HG03575 (cell line): ENCODE data around the gene ADGRL3.
"Not testable (repeated sequence)": the region's sequence is repeated elsewhere in the genome, so short reads cannot be mapped to it uniquely, and the experiment has no call there.

Source experiments
- ATAC-seq: cut with Tn5 transposase; IDR thresholded peaks from one replicate; pipeline ENCODE4 v1.9.1; 2021; ENCODE audit not compliant: unreplicated experiment, insufficient number of reproducible peaks, low FRiP score; ENCODE audit errors: extremely low read depth

The ADGRL3 gene

DNA sequence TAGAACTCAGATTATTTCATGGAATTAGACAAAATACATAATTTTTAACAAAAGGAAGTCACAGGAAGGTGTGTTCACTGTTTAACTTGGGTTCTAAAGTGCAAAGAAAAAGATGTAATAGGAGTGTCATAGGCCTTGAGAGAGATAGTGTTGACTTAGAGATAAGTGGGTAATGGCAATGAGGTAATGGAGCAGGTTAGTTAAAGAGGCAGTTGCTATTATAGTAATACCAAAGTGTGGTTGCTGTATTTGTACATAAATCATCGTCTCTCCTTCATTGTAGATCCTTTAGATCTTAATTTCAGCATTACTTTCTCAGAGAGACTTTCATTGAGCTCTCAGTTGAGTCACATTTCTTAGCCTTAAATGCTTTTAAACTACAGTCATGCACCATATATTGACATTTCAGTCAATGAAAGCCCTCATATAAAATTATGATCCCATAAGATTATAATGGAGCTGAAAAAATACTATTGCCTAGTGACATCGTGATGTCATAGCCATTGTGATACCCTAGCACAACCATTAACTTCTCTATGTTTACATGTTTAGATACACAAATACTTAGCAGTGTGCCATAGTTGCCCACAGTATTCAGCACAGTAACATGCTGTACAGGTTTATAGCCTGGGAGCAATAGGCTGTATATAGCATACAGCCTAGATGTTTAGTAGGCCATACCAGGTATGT is 245.4 kb downstream of the ADGRL3 start:
- no peak for ATAC-seq

DNA sequence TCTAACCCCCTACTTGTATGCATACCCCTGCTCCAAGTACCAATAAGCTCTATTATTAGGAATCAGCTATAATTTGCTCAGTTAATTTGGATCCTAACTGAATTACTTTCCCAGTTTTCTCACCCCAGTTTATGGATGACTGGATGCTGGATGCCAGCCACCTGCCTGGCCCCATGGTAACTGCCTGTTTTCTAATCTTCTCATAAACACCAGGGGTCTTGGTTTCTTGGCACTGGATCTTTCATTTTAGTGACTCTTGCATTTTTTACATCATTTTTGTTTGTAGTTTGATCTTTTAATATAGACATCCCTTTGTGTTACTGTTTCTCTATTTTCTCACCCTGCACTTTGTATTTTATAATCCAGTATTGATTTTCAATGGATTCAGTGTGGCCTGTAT is 246.8 kb downstream of the ADGRL3 start:
- ATAC-seq, result no peak

DNA sequence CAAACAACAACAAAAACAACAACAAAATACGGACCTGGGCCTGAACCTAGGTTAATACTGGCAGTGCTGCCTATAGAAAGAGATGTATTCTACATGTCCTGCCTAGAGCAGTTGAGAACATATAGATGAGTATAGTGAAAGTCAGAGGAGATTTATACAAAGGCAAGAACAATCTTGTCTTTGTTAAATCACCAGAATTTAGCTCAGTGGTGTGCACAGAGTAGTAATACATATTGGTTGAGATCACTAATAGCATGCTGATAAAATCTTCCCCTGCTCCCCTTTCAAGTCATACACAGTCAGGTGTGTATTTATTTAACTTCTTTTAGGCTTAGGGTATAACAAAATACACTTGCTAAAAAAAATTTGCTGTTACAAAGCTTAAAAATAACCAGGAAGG is 247.8 kb downstream of the ADGRL3 start:
- no peak for ATAC-seq

DNA sequence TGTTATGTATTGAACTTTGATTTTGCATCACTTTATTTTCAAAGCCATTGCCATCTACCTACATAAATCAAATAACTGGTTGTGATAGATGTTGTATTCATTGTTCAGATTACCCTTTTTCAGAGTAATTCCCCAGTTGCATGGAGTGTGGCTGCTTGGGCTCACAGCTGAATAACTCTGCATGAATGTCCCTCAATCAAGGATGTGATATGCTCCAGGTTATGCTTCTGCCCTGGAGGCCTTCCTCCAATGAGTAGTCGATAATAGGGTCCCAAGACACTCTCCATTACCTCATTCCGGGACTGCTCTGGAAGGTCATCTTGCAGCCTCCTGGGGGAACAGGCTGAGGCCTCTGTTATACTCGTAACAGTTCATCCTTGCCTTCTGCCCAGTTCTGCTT is 251.8 kb downstream of the ADGRL3 start:
- ATAC-seq, result no peak

DNA sequence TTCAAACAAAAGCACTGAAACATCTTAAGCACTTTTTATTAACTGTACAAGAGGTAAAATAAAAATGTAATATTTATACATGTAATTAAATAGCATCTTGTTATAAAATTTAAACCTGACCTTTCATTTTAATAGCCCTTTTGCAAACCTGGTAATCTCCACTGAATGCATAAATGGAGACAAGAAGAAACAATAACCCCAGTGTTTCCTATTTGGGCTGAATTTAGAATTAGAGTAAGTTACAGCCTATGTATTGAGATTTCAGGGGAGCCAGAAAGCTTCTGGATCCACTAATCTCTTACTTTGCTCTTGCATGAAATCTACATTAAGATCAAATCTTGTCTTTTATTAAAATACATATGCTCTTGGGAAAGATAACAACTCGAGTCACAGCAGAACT is 261.8 kb downstream of the ADGRL3 start:
- no peak for ATAC-seq

DNA sequence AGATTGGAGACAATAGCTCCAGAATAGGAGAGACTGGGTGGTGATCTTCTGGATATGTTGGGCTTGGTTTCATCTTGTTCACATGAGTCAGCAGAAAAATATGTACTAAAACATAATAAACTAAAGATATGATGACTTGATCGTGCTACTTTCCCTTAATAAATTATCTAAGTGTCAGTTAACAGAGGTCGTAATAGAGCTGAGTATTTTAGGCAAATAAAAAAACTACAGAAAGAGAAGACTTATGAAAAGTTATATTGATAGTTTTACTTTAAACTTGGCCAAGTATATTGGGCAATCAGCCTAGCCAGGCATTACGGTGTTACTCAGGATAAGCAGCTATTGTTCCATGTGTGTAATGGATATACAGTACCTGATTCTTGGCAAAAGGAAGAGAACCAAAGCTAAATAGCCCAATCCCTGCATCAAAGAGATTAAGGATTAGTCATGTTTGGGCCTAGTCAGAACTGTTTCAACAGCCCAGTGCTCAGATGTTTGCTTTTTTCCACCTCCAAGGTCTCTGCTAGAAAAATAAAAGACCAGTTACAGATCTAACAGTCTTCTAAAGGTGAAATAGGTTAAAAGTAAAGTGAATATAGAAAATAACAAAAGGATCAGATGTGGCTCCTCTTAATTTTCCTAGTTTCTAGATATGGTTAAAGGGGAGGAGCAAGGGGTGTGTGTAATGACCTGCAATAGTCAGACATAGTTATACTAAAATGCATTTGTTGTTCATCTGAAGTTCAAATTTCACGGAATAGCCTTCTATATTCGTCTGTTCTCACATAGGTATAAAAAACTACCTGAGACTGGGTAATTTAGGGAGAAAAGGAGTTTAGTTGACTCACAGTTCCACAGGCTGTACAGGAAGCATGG is 262.6 kb downstream of the ADGRL3 start:
- ATAC-seq, result no peak

- ATAC-seq, result no peak
Observed at GRCh38 chr4:61468024-61468720, 268.0 kb downstream of the ADGRL3 start.

DNA sequence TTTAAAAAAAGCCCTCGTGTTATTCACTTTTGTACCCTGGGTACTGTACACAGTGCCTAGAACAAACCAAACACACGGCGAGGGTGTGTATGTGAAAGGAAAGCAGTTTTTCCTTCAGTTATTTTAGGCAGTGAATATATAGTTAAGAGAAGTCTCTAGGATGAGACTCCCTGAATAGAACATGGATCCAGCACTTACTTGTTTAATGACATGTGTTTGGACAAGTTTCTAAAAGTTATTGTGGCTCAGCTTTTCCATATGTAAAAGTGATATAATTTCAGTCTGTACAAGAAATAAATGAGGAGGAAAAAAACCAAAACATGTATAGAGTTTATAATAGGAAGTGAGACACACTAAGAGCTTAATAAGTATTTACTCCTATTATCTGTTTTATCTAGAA is 273.2 kb downstream of the ADGRL3 start:
- no peak for ATAC-seq

- no peak for ATAC-seq
Observed at GRCh38 chr4:61478340-61478739, 278.2 kb downstream of the ADGRL3 start.

DNA sequence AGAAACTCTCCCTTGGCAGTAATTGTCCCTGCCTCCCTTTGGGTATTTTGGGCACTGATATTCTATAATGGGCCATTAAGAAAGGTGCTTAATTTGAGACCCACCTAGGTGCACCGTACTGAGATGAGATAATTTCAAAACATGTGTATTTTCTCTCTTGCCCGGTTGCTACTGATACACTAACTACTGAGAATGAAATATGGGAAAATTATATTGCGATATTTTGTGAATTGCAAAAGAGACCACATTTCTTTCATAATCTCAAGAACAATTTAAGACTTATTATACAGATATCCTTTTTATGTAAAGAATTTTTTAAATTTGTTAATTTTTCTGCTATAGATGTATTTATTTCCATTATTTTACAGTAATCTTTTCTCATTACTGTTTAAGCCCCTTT is 284.9 kb downstream of the ADGRL3 start:
- no peak for ATAC-seq

- ATAC-seq, result no peak
Observed at GRCh38 chr4:61489927-61490326, 289.8 kb downstream of the ADGRL3 start.

DNA sequence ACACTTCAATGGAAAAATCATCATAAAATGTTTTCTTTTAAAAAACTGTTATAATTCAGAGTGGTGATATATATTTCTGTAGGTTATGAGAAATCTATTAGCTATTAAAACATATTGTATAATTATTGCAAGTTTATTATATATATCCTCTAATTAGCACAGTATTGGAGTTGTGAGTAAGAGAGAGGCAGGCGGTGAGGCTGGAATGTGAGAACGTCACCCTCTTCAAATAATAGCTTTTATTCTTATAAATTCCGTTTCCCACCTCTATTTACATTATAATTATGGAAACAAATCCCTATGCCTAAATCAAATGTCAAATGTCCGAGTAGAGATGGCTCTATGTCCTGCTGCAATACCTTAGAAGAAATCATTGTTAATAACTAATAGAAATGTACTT is 292.9 kb downstream of the ADGRL3 start:
- no peak for ATAC-seq

DNA sequence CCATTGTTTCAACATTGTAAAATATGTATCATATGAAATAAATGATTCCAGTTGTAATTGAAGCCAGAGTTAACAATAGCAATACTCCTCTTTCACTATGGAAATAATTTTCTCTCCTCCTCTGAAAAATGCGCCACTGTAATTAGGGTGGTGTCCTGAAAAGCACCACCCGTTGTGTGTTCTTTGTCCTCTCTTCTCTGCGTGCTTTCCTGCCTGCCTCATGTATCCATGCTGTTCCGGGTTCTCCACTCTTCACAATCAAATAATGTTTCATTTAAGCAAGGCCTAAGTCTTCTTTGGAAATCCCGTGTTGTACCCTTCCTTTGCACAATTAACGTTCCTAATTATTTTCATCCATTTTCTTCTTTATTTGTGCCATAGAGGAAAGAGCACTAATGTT is 293.3 kb downstream of the ADGRL3 start:
- no peak for ATAC-seq

DNA sequence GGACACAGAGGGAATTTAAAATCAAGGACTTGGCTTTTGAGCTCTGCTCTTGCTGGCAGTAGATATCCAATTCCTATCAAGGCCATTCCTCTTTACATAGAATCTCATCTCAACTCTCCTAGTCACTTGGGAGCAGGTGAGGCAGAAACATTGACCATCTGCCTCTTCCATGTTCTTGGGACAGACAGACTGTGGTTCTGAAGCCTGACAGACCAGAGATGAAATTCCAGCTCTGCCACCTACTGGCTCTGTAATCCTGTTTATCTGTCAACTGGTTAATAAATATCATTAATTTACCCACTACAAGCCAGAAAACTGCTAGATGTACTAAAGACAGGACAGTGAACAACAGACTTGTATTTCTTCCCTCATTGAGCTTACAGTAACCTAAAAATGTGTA is 300.8 kb downstream of the ADGRL3 start:
- no peak for ATAC-seq

GRCh38 chr4:61501812-61502211 is 301.7 kb downstream of the ADGRL3 start:
- no peak for ATAC-seq

DNA sequence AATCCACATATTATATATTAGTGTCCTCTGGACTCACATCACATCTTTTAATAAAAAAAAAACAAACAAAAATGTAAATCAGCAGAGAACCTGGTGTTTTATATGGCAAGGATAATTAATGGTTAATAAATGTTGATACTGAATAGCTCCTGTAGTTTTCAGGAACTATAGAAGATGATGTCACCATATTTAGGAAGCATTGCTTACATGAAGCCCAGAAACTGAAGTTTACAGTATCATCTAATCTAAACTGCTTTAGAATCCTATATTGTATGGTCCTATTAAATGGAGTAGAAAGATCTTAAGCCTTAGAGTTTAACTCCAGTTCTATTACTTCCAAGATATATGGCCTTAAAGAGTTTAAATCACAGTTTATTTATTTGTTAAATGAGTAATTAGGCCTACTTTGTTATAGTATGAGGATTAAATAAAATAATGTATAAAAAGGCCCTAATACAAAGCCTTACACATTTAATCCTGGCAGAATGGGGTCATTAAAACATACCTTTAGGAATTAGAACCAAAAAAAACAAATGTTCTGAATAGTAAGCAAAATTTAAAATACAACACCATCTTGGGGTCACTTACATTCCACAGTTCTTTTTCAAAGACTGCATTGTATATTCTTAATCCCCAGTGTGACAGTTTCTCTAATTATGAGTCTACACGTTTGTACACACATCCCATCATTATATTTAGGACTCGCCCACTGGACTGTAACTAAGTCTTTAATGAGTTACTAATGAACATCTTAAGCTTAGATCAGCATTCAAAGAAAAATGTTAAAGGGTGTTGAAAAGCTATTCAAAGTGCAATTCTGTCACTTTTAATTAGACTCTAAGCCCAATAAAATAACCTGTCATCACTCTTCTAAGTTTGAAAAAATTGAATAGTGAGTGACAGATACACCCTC is 305.9 kb downstream of the ADGRL3 start:
- no peak for ATAC-seq

DNA sequence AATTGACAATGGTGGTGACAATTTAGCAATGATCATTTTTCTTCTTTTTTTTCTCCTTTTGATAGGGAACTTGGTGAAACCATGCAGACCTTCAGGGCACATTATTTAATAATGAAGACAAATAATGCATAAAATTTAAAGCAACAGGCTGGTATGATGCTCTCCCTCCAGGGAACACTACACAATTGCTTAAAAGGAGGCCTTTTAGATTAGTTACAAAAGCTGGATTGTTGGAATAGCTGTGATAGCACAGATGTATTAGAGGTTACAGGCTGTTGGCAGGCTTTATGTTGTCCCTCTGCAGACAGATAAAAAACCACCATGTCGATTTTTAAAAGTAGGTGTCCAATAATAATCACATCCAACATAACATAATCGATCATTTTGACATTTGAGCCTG is 307.0 kb downstream of the ADGRL3 start:
- ATAC-seq, result no peak

DNA sequence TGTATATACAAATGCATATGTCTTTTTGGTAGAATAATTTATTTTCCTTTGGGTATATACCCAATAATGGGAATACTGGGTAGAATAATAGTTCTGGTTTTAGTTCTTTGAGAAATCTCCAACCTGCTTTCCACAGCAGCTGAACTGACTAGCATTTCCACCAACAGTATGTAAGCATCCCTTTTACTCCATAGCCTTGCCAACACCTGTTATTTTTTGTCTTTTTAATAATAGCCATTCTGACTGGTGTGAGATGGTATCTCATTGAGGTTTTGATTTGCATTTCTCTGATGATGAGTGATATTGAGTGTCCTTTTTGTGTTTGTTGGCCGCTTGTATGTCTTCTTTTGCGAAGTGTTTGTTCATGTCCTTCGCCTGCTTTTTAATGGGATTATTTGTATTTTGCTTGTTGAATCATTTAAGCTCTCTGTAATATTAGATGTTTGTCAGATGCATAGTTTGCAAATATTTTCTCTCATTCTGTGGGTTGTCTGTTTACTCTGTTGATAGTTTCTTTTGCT is 309.7 kb downstream of the ADGRL3 start:
- not testable (repeated sequence) for ATAC-seq
